T-helper 9 cell (primary cell): ENCODE data around the gene ANO2.

Experiments
- DNase-seq: peaks from one replicate; pipeline ENCODE4 v3.0.0-alpha.2; 2020

ANO2 gene

DNA sequence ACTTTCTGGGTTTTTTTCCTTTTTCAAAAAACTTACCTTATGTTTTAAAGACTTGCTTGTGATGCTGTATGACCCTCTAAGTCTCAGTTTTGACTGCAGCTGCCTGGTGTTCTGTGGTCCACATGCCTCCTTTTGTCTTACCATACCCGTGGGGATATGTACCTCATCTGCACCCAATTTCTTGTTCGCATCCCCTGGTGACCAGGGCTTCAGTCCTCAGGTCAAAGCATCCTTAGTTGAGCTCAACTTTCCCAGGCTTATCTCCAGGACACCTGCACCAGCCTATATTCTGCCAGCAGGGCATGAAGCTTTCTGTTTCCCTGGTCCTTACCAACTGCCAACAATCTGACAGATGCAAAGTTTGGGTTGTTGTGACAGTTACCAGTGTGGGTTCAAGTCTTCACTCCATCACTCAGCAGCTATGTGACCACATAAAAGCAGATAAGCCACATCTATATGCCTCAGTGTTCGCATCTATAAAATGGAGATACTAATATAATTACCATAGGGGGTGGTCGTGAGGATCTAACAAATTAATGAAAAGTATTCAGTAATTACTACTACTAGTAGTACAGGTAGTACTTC lies 419.2 kb downstream of the ANO2 start:
- no peak for DNase-seq

DNA sequence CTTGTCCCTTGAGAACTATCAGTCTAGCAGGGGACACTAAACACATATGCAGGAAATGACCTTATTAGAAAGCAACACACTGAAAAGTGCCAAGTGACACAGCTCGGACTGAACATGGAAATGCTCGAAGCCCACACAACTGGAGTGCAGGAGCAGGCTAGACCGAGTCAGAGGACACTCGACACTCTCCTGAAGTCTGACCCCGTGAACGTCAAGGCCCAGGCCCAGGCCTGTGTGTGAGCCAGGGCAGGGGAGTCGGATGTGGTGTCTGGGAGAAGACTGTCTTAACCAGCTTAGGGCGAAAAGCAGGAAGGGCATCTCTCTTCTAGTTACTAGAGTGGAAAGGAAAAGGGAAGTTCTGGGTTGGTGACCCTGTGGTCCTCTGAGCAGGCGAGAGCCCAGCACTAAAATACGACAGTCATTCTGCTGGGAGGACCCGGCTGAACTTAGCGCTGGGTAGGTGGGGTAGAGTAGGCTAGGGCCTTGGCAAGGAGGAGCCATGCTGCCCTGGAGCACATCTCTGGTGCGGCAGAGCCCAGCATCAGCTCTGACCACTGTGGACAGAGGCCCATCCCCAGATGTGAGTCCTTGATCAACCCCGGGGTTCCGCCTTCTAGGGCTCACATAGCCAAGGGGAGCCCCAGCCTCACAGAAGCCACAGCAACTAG lies 420.2 kb downstream of the ANO2 start:
- DNase-seq: no peak

DNA sequence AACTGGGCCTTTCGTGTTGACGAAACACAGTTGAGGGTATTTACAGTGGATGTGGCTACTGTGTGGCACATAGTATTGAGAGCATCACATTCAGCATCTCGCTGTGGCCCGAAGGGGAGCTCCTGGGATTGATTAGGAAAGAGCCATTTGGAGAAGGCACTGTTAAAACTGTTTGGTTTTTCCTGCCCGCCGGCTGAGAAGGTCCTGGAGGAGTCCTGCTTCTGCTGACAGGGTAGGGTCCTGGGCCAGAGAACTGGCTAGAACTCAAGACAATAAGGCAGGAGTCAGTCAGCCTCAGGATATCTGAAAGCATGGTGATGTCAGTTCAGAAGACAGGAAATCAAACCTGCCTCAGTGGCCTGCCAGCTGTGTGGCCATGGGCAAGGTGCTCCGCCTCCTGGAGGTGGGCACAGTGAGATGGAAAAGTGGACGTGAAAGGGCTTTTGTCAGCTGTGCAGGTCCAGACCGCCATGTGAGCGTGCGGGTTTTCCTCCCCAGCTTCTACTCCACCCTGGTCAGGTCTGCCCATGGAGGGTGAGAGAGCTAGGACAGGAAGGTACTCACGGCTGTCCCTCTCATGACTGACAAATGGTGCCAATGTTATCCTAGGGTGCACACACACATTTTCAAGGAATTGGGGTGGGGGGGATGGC lies 420.8 kb downstream of the ANO2 start:
- no peak for DNase-seq

DNA sequence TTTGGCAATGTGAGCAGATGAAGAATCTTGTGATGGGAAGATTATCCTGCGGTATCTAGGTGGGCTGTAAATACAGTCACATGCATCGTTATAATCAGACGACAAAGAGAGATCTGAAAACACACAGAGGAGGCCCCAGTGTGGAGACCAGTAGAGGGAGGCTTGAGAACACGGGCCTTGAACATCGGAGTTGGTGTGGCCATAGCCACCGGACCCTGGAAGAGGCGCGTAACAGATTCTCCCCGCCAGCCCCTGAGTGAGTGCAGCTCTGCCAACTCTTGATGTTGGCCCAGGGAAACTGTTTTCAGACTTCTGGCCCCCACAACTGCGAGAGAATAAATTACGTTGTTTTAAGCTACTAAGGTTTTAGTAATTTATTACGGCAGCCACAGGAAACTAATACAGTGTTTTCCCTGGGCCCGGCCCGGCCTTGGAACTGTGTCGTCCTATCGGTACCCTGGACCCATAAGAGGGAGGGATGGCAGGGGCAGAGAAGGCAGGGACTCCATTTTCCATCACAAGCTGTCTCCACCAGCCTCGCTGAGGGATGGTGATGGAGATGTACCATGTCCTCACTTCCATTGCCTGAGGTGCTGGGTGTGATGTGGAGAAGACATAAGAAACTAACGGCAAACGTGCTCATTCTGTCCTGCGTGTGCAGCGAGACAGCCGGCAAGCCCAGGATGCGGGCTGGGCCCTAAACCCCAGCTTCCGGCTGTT lies 421.5 kb downstream of the ANO2 start:
- DNase-seq: no peak

DNA sequence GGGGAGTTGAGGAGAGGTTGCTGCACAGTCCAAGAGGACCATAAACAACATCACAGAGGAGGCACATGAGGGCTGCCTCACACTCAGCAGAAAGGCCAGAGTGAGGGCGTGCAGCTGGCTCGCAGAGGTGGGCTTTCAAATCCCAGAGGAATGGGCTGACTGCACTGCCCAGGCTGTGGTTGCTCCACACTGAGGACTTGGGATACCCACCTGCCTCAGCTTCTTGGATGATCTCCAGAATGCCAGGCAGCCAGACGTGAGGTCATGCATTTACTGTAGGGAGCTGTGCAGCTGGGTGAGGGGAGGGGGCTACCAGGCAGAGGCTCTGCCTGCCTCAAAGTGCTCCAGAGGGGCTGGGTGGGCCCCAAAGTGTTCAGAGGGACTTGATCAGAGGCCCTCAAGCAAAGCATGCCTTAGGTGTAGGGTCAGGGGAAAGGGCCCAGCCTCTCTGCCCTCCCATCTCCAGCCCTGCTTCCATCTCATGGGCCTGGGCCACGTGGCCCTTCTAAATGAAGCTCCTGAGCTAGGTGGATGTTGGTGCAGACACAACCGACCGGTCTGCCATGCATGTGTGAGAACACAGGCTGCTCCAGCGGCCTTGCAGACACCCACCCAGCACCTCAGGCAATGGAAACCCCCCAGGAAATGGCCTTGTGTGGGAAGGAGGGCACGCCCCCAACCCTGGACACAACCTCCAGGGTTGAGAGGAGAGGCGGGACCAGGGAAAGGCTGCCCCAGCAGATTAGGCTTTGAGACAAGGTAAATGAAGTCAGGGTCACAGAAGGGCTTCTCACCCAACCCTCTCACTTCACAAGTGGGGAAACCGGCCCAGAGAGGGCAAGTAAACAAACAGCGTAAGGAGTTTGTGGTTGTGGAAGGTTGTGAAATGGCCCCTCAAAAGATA lies 422.4 kb downstream of the ANO2 start:
- no peak for DNase-seq

DNA sequence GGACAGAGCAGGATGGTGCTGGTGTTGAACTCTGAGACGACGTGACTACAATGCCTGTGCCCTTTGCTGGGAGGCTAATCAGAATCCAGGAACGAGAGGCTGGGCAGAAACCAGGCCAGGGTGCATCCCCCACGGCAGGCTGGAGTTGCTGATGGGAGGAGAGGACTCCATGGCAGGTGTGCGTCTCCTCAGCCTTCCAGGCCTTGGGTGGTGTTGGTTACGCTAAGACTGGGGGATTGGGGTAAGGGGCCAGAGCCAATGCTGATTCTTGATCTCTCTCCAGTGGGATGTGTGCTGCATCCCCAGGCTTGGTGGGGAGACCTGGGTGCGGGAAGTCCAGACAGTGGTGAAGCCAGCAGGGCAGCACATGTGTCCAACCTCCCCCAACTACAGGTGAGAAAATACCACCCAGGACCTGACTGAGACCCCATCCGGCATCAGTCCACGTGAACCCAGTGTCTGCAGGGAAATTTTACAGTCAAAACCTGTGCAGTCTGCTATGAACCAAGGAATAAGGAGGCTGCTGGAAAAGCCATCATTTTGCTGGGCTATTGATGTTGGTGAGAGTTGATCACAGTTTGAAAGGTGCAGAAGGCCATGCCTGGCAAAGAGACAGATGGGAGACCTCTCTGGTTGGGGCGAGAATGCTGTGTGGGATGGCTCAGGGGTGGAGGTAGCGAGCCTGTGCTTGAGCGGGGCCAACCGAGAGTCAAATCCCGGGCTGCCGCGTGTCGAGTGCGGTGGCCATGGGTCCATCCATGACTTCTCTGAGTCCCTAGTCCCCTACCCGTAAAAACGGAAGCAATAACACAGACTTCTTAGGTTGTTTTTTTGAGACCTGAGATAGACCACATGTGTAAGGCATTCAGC lies 423.4 kb downstream of the ANO2 start:
- DNase-seq: no peak

DNA sequence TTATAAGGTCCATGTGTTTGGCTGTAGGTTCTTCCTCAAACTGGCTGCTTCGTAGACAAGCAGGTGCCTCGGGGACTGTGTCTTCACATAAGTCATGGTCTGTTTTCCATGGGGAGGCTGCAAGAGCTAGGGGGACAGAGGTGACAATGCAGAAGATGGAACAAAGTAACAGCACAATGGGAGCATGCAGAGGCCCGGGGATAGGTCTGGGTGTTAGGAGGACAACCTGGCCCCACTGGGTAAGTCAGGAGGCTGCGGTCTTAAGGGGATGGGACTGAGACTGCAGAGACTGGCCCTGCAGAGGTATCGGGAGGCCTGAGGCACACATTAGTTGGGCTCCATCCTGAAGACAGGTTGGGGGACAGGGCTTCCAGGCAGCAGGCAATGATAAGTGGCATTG lies 424.2 kb downstream of the ANO2 start:
- DNase-seq: no peak

DNA sequence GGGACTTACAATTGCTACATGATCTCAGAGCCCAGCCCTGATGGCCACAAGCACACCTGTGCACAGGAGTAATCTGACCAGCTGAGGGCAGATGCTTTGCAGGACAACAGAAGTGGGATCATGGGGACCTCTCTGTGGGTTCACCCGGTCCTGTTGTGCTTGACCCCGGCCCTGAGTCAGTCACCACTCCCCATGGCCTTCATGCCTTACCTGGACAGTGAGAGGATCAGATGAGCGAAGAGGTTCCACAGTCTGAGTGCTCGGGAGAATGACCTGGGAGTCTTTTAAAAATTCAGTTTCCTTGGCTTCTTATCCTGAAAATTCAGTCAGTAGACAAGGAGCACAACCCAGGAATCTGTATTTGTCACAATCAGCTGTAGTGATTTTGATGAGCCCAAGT lies 425.0 kb downstream of the ANO2 start:
- DNase-seq: no peak

DNA sequence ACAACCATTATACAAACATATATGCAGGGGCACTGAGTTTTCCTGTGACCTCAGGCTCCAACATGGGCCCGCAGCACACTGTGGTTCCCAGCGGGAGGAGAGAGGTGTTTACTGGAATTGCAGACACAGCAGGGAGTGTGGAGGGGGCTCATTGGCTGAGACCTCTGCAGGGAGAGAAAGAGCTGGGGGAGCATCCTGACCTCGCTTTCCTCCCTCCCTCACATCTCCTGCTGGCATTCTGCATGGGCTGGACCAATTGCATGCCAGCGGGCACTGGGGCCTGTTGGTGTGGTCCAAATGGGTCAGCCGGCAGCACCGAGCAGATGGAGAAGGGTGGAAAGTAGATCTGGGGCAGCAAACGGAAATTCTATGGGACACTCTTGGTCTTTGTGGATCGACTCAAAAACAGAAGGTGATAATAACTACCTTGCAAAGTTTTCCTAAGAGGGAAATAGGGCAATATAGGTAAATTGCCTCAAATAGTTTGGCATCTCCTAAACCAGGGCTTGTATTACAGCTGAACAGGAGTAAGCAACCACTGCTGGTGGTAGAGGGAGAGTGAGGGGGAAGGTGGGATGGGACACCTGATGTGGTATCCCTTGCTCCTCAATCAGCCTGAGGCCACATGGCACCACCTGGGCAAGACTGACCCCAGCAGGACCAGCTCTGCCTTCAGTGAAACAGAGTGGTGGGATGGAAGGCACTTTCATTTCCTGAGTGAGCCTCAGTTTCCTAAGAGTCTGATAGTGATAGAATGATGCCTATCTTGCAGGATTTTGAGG lies 426.3 kb downstream of the ANO2 start:
- no peak for DNase-seq

DNA sequence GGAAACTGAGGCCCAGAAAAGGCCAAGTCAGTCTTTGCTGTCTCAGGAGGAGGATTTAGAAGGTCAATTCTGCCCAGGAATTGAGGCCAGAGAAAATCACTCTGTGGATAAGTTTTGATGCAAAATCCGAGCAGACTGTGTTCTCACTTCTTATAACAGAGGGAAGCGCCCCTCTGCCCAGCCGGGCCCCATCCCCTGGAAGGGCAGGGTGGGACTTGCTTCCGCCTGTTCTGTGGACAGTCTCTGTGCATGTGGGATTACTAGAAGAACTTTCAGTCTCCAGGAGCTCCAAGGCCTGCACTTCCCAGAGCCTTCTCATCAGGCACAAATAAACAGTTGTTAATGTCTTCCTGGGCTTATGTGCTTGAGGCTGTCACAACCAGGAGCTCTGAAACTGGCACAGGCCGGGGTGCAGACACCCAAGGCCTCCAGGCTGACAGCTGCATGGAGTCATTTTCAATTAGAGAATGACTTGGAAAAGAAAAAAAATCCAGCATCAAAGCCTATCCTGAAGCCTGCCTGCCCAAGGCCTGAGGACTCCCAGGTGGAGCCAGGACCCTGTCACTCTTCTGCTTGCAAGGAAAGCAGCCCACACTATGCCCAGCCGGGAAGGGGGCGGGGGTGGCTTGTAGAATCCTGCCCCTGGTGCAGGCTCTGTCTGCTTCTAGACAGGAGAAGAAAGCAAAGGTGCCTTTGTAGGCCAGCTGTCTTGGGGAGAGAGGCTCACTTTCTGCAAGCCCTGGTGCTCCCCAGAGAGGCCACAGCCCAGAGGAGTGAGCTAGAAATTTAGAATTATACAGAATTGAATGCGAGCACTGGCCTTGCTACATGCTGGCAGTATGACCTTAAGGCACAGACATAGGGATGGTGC lies 428.5 kb downstream of the ANO2 start:
- no peak for DNase-seq

DNA sequence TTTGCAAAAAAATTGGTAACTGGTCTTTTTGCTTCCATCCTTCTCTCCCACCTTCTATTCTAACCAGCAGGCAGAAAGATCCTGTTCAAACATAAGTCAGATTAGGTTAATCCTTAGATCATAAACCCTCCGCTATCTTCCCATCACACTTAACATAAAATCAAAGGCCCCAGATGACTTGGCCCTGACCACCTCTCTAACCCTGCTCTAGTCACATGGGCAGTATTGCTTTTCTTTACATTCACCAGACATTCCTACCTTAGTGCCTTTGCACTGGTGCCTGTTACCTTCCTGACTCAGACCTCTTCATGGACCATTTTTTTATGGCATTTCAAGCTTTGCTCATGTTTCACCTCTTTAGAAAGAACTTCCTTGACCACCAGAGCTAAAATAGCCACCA lies 429.6 kb downstream of the ANO2 start:
- no peak for DNase-seq

DNA sequence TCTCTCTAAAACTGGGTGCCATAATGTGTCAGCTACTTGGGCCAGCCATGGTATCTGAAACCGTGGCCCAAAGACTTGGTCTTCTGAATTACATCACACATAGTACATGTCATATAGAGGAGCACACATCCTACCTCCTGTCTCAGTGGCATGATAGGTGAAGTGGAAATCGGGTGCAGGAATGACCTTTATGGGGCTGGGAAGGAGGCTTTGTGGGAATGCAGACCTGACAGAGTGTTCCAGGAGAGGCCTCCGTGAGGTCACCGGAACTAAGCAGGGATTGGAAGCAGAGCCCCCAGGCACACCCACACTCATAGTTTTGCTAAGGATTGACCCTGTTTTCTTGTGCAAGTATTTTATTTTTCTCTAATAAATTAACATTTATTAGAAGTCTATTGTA lies 430.5 kb downstream of the ANO2 start:
- DNase-seq: no peak

DNA sequence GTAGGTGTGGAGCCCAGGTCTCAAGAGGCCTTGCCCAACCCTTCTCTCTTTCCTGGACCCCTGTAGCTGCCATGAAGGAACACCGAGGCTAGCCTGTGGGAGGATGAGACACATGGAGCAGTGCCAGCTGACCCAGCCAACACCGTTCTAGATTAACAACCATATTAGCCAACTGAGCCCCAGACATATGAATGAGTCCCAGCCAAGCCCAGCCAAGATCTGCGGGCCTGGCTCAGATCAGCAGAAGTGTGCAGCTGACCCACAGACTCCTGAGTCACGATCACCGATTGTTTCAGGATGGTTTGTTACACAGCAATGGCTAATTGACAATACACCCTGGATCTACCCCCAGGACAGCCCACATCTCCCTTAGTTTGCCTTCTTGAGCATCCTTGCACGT lies 431.0 kb downstream of the ANO2 start:
- no peak for DNase-seq

DNA sequence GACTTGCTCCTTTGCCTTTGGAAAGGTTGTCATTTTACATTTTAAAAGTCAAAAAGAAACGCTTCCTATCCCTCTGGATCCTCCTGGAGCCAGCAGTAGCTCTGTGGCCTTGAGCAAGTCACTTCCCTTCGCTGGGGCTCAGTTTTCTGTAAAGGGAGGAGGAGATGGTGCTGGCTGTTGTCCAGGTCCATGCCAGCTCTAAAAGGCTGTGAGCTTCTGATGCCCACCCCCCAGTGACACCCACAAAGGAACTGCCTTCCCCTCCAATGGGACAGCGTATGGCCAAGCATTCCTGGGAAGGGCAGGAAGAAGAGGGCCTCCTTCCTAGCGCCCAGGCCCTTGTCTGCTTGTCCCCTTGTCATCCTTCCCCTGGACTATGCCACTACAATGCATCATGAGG lies 431.7 kb downstream of the ANO2 start:
- DNase-seq: no peak
